ENCODE measurements around the gene NCKAP5L. TPM values are rescaled to one million over a fixed set of nuclear protein-coding genes. Genes with fewer than 3 reads are reported as not detected.
"Not testable (repeated sequence)": the region's sequence is repeated elsewhere in the genome, so short reads cannot be mapped to it uniquely, and the experiment has no call there.

Gene NCKAP5L
- total RNA-seq, 1 donor from 2014 or later, result 34.5 TPM

- Mint-ChIP-seq H3K36me3 (ENCODE audit: insufficient read depth) (peaks cover 5% of the 10 kb centered on the region), H3K27ac (no peak overlapping the region), H3K4me1 (ENCODE audit: low read depth) (no peaks in the 10 kb centered on the region), H3K4me3 (ENCODE audit: low read depth) (no peak overlapping the region), H3K9me3 (ENCODE audit: low read depth) (peaks cover 5% of the 10 kb centered on the region), H3K27me3 (peaks cover 26% of the 10 kb centered on the region)
- TF ChIP-seq CTCF (IDR thresholded peaks at IDR 0.05; ENCODE audit: unreplicated experiment), result no peak
- DNase-seq (ENCODE audit: low spot score, unreplicated experiment), result no peak
Observed at GRCh38 chr12:49784756-49785409, 43.3 kb downstream of the NCKAP5L start.

GRCh38 chr12:49783917-49784676 lies 44.1 kb downstream of the NCKAP5L start:
- Mint-ChIP-seq H3K9me3 (ENCODE audit: low read depth) (peaks cover 5% of the 10 kb centered on the region), H3K27ac (no peak overlapping the region), H3K4me1 (ENCODE audit: low read depth) (no peaks in the 10 kb centered on the region), H3K36me3 (ENCODE audit: insufficient read depth) (peaks cover 5% of the 10 kb centered on the region), H3K27me3 (peaks cover 34% of the 10 kb centered on the region), H3K4me3 (ENCODE audit: low read depth) (no peak overlapping the region)
- TF ChIP-seq CTCF (IDR thresholded peaks at IDR 0.05; ENCODE audit: unreplicated experiment), result no peak
- DNase-seq (ENCODE audit: low spot score, unreplicated experiment), result no peak

DNA sequence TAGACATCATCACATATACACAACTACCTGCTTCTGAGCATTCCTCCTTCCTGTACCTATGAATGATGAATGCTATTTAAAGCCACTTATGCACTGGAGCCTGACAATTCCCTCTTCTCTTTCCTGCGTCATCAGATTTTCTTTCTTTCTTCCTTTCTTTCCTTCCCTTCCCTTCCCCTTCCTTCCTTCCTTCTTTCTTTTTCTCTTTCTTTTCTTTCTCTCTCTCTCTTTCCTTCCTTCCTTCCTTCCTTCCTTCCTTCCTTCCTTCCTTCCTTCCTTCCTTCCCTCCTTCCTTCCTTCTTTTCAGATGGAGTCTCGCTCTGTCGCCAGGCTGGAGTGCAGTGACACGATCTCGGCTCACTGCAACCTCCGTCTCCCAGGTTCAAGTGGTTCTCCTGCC lies 47.3 kb downstream of the NCKAP5L start:
- H3K27ac Mint-ChIP-seq; H3K36me3 Mint-ChIP-seq (ENCODE audit: insufficient read depth); H3K4me1 Mint-ChIP-seq (ENCODE audit: low read depth); H3K4me3 Mint-ChIP-seq (ENCODE audit: low read depth); H3K9me3 Mint-ChIP-seq (ENCODE audit: low read depth); DNase-seq (ENCODE audit: low spot score, unreplicated experiment): not testable (repeated sequence)
- peaks cover 41% of the 10 kb centered on the region for H3K27me3 Mint-ChIP-seq

GRCh38 chr12:49779581-49779980 lies 48.6 kb downstream of the NCKAP5L start:
- DNase-seq (ENCODE audit: low spot score, unreplicated experiment), result no peak
- H3K9me3 Mint-ChIP-seq (ENCODE audit: low read depth), result no peaks in the 10 kb centered on the region
- H3K27ac Mint-ChIP-seq, result no peak overlapping the region
- H3K36me3 Mint-ChIP-seq (ENCODE audit: insufficient read depth), result no peaks in the 10 kb centered on the region
- TF ChIP-seq CTCF (IDR thresholded peaks at IDR 0.05; ENCODE audit: unreplicated experiment), result no peak
- H3K4me3 Mint-ChIP-seq (ENCODE audit: low read depth), result no peak overlapping the region
- no peaks in the 10 kb centered on the region for H3K4me1 Mint-ChIP-seq (ENCODE audit: low read depth)
- H3K27me3 Mint-ChIP-seq, result peaks cover 41% of the 10 kb centered on the region

- TF ChIP-seq CTCF (IDR thresholded peaks at IDR 0.05; ENCODE audit: unreplicated experiment), result peak; percentile 89
- peaks cover 30% of the 10 kb centered on the region for H3K27me3 Mint-ChIP-seq
- no peaks in the 10 kb centered on the region for H3K9me3 Mint-ChIP-seq (ENCODE audit: low read depth)
- no peaks in the 10 kb centered on the region for H3K36me3 Mint-ChIP-seq (ENCODE audit: insufficient read depth)
- no peaks in the 10 kb centered on the region for H3K4me1 Mint-ChIP-seq (ENCODE audit: low read depth)
- H3K4me3 Mint-ChIP-seq (ENCODE audit: low read depth), result no peak overlapping the region
- DNase-seq (ENCODE audit: low spot score, unreplicated experiment), result peak; percentile 71
- H3K27ac Mint-ChIP-seq, result no peak overlapping the region
Observed at GRCh38 chr12:49777800-49778748, 50.1 kb downstream of the NCKAP5L start.

All from progenitor cell of endocrine pancreas (in vitro differentiated cells).